HCT116 (cell line): ENCODE data around the gene ZFR. TPM values are rescaled to one million over a fixed set of nuclear protein-coding genes. Genes with fewer than 3 reads are reported as not detected.
A peak's percentile ranks its signal among the peaks of the same experiment; 100 is the strongest.

Experiments used
- ATAC-seq: fragments of 200-7000 bp; cut with Tn5 transposase; 2 replicates; pipeline ENCODE4 v1.9.1; 2020; ENCODE audit warnings: mild to moderate bottlenecking, moderate library complexity
- BruUV-seq: library from RNA; stranded (reverse); fragments of 400-500 nt; replicated peaks from 2 replicates; lab custom pipeline; 2021; lab: Mats Ljungman, UMichigan
- CTCF ChIA-PET: fragments of 300-600 bp; sonication (Branson Sonifier 250); formaldehyde crosslinking; loops from one replicate; lab custom pipeline; 2021; ENCODE audit warnings: antibody characterized with exemption; lab: Charles Lee
- POLR2A ChIA-PET: fragments of 300-600, 350-600 bp; sonication (Branson Sonifier 250); formaldehyde crosslinking; loops from one replicate; lab custom pipeline; 2021; ENCODE audit warnings: antibody characterized with exemption; lab: Charles Lee
- RAD21 ChIA-PET, 2 experiments: fragments of 300-600 bp; sonication (Branson Sonifier 250); formaldehyde crosslinking; loops; one replicate each; lab custom pipeline; 2023; ENCODE audit warnings: low total read pairs in 2 of 2; ENCODE audit not compliant: uncharacterized antibody in 2 of 2, unreplicated experiment in 2 of 2, low non-redundant PET in 1 of 2; lab: Charles Lee
- DNase-seq: peaks from one replicate; pipeline ENCODE4 v3.0.0-alpha.2; 2010; ENCODE audit warnings: low read depth, low spot score
- H2AFZ ChIP-seq: fragments of 200-600 bp; shearing (Covaris generic), sonication (generic); 2 replicates; pipeline ENCODE4 v1.6.1; 2017; ENCODE audit warnings: low read depth, mixed run types, mixed read lengths, antibody characterized with exemption, low read length; ENCODE audit not compliant: poor library complexity, severe bottlenecking
- H3K27ac ChIP-seq: 2 replicates; pipeline ENCODE4 v1.5.1; 2012; ENCODE audit warnings: low read depth, low read length
- H3K27me3 ChIP-seq: fragments of 200-600 bp; sonication (generic); 2 replicates; pipeline ENCODE4 v1.6.1; 2016; ENCODE audit warnings: mixed run types, low read length, mixed read lengths; ENCODE audit not compliant: insufficient read depth
- H3K36me3 ChIP-seq, 2 experiments: fragments of 200-500 bp in 1 of 2; fragments of 200-600 bp in 1 of 2; sonication (Bioruptor generic) in 1 of 2; sonication (generic) in 1 of 2; 2 replicates each; pipeline versions ENCODE4 v1.5.1 to v1.6.1; 2014 to 2016; ENCODE audit warnings: low read length in 2 of 2, inconsistent platforms in 1 of 2, mixed read lengths in 1 of 2, mixed run types in 1 of 2; ENCODE audit not compliant: insufficient read depth in 2 of 2, control insufficient read depth in 1 of 2
- H3K4me1 ChIP-seq, 2 experiments: fragments of 200-600 bp in 1 of 2; sonication (generic) in 1 of 2; 2 replicates each; pipeline versions ENCODE4 v1.5.1 to v1.6.1; 2012 to 2017; ENCODE audit warnings: low read length in 2 of 2, inconsistent platforms in 1 of 2, mild to moderate bottlenecking in 1 of 2, mixed read lengths in 1 of 2, mixed run types in 1 of 2, moderate library complexity in 1 of 2; ENCODE audit not compliant: insufficient read depth in 2 of 2, control insufficient read depth in 1 of 2
- H3K4me2 ChIP-seq: fragments of 200-600 bp; sonication (generic); 2 replicates; pipeline ENCODE4 v1.6.1; 2017; ENCODE audit warnings: mixed run types, low read length, mixed read lengths
- H3K4me3 ChIP-seq, 2 experiments: fragments of 200-600 bp in 1 of 2; sonication (generic) in 1 of 2; replicated peaks in 1 of 2; 2 replicates each; pipeline ENCODE4 v1.5.1; 2011 to 2016; ENCODE audit warnings: low read length in 2 of 2, control low read depth in 1 of 2, low read depth in 1 of 2, mild to moderate bottlenecking in 1 of 2, mixed read lengths in 1 of 2, mixed run types in 1 of 2
- H3K79me2 ChIP-seq: fragments of 200-600 bp; sonication (generic); 2 replicates; pipeline ENCODE4 v1.6.1; 2017; ENCODE audit warnings: mild to moderate bottlenecking, mixed run types, low read length, moderate library complexity, mixed read lengths; ENCODE audit not compliant: insufficient read depth
- H3K9ac ChIP-seq: fragments of 200-600 bp; sonication (generic); 2 replicates; pipeline ENCODE4 v1.6.1; 2016; ENCODE audit warnings: low read length, mixed read lengths
- H3K9me2 ChIP-seq: fragments of 200-600 bp; sonication (generic), shearing (Covaris generic); 2 replicates; pipeline ENCODE4 v1.6.1; 2017; ENCODE audit warnings: mixed run types, mild to moderate bottlenecking, moderate library complexity; ENCODE audit not compliant: insufficient read depth
- H3K9me3 ChIP-seq, 2 experiments: fragments of 200-500 bp in 1 of 2; fragments of 200-600 bp in 1 of 2; sonication (Bioruptor generic) in 1 of 2; sonication (generic) in 1 of 2; 2 replicates each; pipeline ENCODE4 v1.6.1; 2014 to 2017; ENCODE audit warnings: low read length in 2 of 2, mixed read lengths in 2 of 2, inconsistent platforms in 1 of 2, low read depth in 1 of 2, mild to moderate bottlenecking in 1 of 2, mixed run types in 1 of 2, moderate library complexity in 1 of 2; ENCODE audit not compliant: control insufficient read depth in 1 of 2, insufficient read depth in 1 of 2
- H4K20me1 ChIP-seq: fragments of 200-600 bp; sonication (generic), shearing (Covaris generic); 2 replicates; pipeline ENCODE4 v1.6.1; 2017; ENCODE audit warnings: mixed run types, mild to moderate bottlenecking, moderate library complexity; ENCODE audit not compliant: insufficient read depth
- CBX3 ChIP-seq: IDR thresholded peaks from 2 replicates; pipeline ENCODE4 v1.6.1; 2012; ENCODE audit warnings: low read depth
- CEBPB ChIP-seq: IDR thresholded peaks from 2 replicates; pipeline ENCODE4 v1.6.1; 2012; ENCODE audit warnings: low read depth
- EZH2phosphoT487 ChIP-seq: fragments of 200-600 bp; IDR thresholded peaks from 2 replicates; pipeline ENCODE4 v1.6.1; 2018; ENCODE audit warnings: antibody characterized with exemption, borderline replicate concordance
- FOSL1 ChIP-seq: IDR thresholded peaks from 2 replicates; pipeline ENCODE4 v1.6.1; 2012; ENCODE audit warnings: low read depth
- SIN3A ChIP-seq: IDR thresholded peaks from 2 replicates; pipeline ENCODE4 v1.6.1; 2012; ENCODE audit warnings: low read depth
- SP1 ChIP-seq: IDR thresholded peaks from 2 replicates; pipeline ENCODE4 v1.6.1; 2012; ENCODE audit warnings: low read depth
- intact Hi-C: fragments of 100-400 bp; cut with micrococcal nuclease; formaldehyde crosslinking; loops from 2 replicates; pipeline ENCODE4 v1.10.0; 2022
- total RNA-seq: library from RNA; stranded (reverse); gene quantifications from one replicate; pipeline ENCODE4 v1.2.1, GENCODE V29; 2021; ENCODE audit not compliant: unreplicated experiment
- TF ChIP-seq, protein P1 (sequence below): IDR thresholded peaks from 2 replicates; pipeline ENCODE4 v1.6.1; 2012; ENCODE audit warnings: low read depth
- TF ChIP-seq, protein P2 (sequence below): IDR thresholded peaks from 2 replicates; pipeline ENCODE4 v1.6.1; 2012
- TF ChIP-seq, protein P3 (sequence below): IDR thresholded peaks from 2 replicates; pipeline ENCODE4 v1.6.1; 2011; ENCODE audit warnings: mild to moderate bottlenecking, low read length, moderate library complexity; ENCODE audit not compliant: insufficient replicate concordance; ENCODE audit errors: extremely low read depth
- TF ChIP-seq, protein P4 (sequence below): IDR thresholded peaks from 2 replicates; pipeline ENCODE4 v1.6.1; 2012

ZFR gene
- total RNA-seq, 1 experiment from 2014 or later, result 65.7 TPM

DNA sequence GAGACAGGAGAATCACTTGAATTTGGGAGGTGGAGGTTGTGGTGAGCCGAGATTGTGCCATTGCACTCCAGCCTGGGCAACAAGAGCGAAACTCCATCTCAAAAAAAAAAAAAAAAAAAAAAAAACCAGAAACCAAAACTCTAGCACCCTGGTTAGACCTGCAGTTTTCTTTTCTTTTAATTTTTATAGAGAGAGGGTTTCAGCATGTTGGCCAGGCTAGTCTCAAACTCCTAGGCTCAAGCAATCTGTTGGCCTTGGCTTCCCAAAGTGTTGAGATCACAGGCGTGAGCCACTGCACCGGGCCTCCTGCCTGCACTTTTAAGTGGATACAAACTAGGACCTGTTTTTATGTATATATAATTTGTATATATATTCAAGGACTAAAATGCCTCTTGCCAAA is 118.9 kb downstream of the ZFR start:
- H4K20me1 ChIP-seq, result no peaks in the 10 kb centered on the region
- DNase-seq, result no peak
- no peak for TF ChIP-seq CEBPB
- TF ChIP-seq SIN3A, result no peak
- TF ChIP-seq, protein P1, sequence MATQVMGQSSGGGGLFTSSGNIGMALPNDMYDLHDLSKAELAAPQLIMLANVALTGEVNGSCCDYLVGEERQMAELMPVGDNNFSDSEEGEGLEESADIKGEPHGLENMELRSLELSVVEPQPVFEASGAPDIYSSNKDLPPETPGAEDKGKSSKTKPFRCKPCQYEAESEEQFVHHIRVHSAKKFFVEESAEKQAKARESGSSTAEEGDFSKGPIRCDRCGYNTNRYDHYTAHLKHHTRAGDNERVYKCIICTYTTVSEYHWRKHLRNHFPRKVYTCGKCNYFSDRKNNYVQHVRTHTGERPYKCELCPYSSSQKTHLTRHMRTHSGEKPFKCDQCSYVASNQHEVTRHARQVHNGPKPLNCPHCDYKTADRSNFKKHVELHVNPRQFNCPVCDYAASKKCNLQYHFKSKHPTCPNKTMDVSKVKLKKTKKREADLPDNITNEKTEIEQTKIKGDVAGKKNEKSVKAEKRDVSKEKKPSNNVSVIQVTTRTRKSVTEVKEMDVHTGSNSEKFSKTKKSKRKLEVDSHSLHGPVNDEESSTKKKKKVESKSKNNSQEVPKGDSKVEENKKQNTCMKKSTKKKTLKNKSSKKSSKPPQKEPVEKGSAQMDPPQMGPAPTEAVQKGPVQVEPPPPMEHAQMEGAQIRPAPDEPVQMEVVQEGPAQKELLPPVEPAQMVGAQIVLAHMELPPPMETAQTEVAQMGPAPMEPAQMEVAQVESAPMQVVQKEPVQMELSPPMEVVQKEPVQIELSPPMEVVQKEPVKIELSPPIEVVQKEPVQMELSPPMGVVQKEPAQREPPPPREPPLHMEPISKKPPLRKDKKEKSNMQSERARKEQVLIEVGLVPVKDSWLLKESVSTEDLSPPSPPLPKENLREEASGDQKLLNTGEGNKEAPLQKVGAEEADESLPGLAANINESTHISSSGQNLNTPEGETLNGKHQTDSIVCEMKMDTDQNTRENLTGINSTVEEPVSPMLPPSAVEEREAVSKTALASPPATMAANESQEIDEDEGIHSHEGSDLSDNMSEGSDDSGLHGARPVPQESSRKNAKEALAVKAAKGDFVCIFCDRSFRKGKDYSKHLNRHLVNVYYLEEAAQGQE, result no peak
- TF ChIP-seq FOSL1, result no peak
- TF ChIP-seq SP1, result no peak
- TF ChIP-seq EZH2phosphoT487, result no peak
- TF ChIP-seq, protein P2, sequence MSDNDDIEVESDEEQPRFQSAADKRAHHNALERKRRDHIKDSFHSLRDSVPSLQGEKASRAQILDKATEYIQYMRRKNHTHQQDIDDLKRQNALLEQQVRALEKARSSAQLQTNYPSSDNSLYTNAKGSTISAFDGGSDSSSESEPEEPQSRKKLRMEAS, result no peak
- TF ChIP-seq, protein P3, sequence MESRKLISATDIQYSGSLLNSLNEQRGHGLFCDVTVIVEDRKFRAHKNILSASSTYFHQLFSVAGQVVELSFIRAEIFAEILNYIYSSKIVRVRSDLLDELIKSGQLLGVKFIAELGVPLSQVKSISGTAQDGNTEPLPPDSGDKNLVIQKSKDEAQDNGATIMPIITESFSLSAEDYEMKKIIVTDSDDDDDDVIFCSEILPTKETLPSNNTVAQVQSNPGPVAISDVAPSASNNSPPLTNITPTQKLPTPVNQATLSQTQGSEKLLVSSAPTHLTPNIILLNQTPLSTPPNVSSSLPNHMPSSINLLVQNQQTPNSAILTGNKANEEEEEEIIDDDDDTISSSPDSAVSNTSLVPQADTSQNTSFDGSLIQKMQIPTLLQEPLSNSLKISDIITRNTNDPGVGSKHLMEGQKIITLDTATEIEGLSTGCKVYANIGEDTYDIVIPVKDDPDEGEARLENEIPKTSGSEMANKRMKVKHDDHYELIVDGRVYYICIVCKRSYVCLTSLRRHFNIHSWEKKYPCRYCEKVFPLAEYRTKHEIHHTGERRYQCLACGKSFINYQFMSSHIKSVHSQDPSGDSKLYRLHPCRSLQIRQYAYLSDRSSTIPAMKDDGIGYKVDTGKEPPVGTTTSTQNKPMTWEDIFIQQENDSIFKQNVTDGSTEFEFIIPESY, result no peak
- no peak for TF ChIP-seq CBX3
- TF ChIP-seq, protein P4, sequence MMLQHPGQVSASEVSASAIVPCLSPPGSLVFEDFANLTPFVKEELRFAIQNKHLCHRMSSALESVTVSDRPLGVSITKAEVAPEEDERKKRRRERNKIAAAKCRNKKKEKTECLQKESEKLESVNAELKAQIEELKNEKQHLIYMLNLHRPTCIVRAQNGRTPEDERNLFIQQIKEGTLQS, result no peak
- H3K27ac ChIP-seq, result no peak overlapping the region
- peak overlapping the region; percentile 25; the same call in 1 of the 2 replicates for H3K4me2 ChIP-seq
- RAD21 ChIA-PET, result no interaction called here
- POLR2A ChIA-PET, result no interaction called here
- H3K9ac ChIP-seq, result no peak overlapping the region
- no peaks in the 10 kb centered on the region for H3K9me2 ChIP-seq
- no peaks in the 10 kb centered on the region for H3K27me3 ChIP-seq
- intact Hi-C loops, result loop anchor here (5.0 kb wide), 2 partner anchors 153 to 498 kb away; partner anchors contain the start of gene GOLPH3
- H3K79me2 ChIP-seq, result no peaks in the 10 kb centered on the region
- H3K36me3 ChIP-seq, result no peaks in the 10 kb centered on the region
- H2AFZ ChIP-seq, result no peak overlapping the region
- CTCF ChIA-PET, result no interaction called here
- no peak for ATAC-seq
- peaks cover 11 to 25% of the 10 kb centered on the region in 2 experiments for H3K4me1 ChIP-seq
- BruUV-seq, result no TSS peak
- H3K9me3 ChIP-seq, result peaks cover 0 to 3% of the 10 kb centered on the region in 2 experiments; a peak in 1 of 4 replicates
- no peak overlapping the region for H3K4me3 ChIP-seq
